AG04449 (cell line): ENCODE results near the gene KIAA0513.

Experiments
- CTCF ChIA-PET: fragments of 350-600 bp; formaldehyde crosslinking; extraction: SDS; loops from one replicate; lab custom pipeline; 2021; ENCODE audit warnings: antibody characterized with exemption; lab: Yijun Ruan, JAX
- POLR2A ChIA-PET: fragments of 400-600, 350-600 bp; formaldehyde crosslinking; extraction: SDS; loops from one replicate; lab custom pipeline; 2020; ENCODE audit warnings: antibody characterized with exemption, inconsistent platforms; lab: Yijun Ruan, JAX
- DNase-seq: peaks from one replicate; pipeline ENCODE4 v3.0.0-alpha.2; 2010; ENCODE audit warnings: low read depth, low spot score
- H3K4me3 ChIP-seq: 2 replicates; pipeline ENCODE4 v1.5.1; 2011; ENCODE audit warnings: low read depth, mild to moderate bottlenecking, control low read depth, low read length
- CTCF ChIP-seq: IDR thresholded peaks from one replicate; pipeline ENCODE4 v1.5.1; 2011; ENCODE audit warnings: mild to moderate bottlenecking, moderate library complexity, low read length, control low read depth, inconsistent platforms; ENCODE audit not compliant: insufficient read depth; ENCODE audit errors: missing control alignments

KIAA0513 gene

GRCh38 chr16:85081038-85081437 lies 53.4 kb downstream of the KIAA0513 start:
- H3K4me3 ChIP-seq: no peak overlapping the region
- no peak for TF ChIP-seq CTCF
- ChIA-PET CTCF (interaction anchor here (1.0 to 1.5 kb wide), 2 partner anchors 24 to 54 kb away, joined by 3 read pairs; no protein-coding TSS in a partner anchor), POLR2A (no interaction called here)
- no peak for DNase-seq

- ChIA-PET CTCF (interaction anchor here (1.0 to 1.5 kb wide), 2 partner anchors 25 to 55 kb away, joined by 3 read pairs; no protein-coding TSS in a partner anchor), POLR2A (no interaction called here)
- no peak overlapping the region for H3K4me3 ChIP-seq
- TF ChIP-seq CTCF: no peak
- DNase-seq: no peak
Observed at GRCh38 chr16:85081765-85082164, 54.2 kb downstream of the KIAA0513 start.

GRCh38 chr16:85082173-85083050 lies 54.8 kb downstream of the KIAA0513 start:
- CTCF ChIA-PET: no interaction called here
- no peak overlapping the region for H3K4me3 ChIP-seq
- TF ChIP-seq CTCF: no peak
- POLR2A ChIA-PET: no interaction called here
- no peak for DNase-seq

GRCh38 chr16:85083051-85083639 lies 55.5 kb downstream of the KIAA0513 start:
- H3K4me3 ChIP-seq: no peak overlapping the region
- ChIA-PET POLR2A (no interaction called here), CTCF (interaction anchor here (1.7 kb wide), 1 partner anchor 27 kb away, joined by 5 read pairs; no protein-coding TSS in a partner anchor)
- DNase-seq: no peak
- TF ChIP-seq CTCF: no peak

- ChIA-PET CTCF (interaction anchor here (0.8 to 1.7 kb wide), 4 partner anchors 9 to 57 kb away, joined by 3 to 5 read pairs (median 4); no protein-coding TSS in a partner anchor), POLR2A (interaction anchor here (0.5 kb wide), 1 partner anchor 22 kb away, joined by 3 read pairs; no protein-coding TSS in a partner anchor)
- no peak overlapping the region for H3K4me3 ChIP-seq
- no peak for TF ChIP-seq CTCF
- no peak for DNase-seq
Observed at GRCh38 chr16:85084841-85085510, 57.4 kb downstream of the KIAA0513 start.
